GM19043 (cell line): Measurements from ENCODE around the gene ALDH1A2.
"Not testable (repeated sequence)": the region's sequence is repeated elsewhere in the genome, so short reads cannot be mapped to it uniquely, and the experiment has no call there.

ENCODE experiments used
- ATAC-seq: cut with Tn5 transposase; IDR thresholded peaks from one replicate; pipeline ENCODE4 v1.9.1; 2021; ENCODE audit warnings: low read depth; ENCODE audit not compliant: unreplicated experiment

ALDH1A2 gene

DNA sequence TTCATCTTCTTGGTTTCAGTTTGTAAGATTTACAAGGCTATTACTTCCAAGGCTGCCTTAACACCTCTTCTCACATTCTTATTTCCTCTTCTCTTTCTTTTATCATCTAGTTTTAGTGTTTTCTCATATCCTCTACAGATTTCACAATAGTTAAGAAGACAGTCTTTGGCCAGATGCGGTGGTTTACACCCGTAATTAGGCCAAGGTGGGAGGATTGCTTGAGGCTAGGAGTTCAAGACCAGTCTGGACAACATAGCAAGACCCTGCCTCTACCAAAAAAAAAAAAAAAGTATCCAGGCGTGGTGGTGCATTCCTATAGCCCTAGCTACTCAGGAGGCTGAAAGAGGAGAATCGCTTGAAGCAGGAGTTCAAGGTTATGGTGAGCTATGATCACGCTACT lies 3.5 kb upstream of the ALDH1A2 start:
- ATAC-seq: no peak

DNA sequence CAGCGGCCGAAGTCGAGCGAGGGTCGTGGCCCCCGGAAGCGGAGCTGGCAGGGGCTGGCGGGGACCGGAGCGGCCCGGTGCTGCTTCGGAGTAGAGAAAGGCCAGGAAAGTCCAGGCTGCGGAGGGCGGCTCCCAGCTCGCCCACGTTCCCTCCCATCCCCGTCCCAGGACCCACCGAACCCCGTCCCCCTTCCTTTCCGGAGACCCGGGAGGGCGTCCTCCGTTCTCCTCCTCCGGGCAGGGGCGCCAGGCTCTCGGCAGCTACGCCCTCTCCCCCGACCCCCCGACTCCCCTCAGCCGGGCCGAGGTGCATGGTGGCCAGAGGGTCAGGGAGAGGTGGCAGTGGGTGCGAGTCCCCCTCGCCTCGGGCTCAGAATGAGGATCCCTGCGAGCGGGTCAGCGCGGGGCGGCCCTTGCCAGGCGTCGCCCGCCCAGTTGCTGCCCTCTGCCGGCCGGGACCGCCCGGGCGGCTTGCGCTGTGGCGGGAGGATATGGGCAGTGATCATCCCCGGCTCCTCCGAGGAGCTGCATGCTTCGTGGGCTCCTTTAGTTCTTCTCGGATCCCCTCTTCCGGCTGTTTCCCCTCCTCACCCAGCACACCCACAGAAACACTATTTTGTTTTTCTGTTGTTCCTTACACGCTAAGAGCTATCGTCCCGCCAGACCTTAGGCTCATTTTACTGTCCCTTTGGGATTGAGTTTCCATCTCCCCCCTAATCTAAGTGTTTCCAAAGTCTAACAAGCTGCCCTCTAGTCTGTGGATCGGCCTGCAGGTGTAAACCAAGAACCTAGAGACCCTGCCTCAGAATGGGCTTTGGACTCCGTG lies 744 bp upstream of the ALDH1A2 start:
- ATAC-seq: no peak

DNA sequence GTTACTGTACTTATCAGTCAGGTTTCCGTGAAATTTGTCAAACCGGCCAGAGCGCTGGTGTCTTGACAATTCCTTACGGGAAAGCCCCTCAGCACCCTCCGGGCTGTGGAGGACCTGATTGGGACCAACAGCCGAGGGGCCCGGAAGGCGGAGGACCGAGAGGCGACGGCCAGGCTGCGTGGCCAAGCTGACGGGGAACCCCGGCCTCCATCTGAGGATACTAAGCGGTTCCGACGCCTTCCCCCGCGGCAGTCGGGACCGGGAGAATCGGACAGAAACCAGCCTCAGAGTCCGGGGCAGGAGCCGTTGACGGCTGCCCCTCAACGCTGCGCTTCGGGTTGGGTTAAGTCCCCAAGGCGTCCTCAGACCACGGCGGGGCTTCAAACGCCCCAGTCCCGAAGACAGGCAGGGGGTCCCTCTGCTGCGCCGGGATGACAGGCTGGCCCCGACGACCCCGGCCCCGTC lies 499 bp downstream of the ALDH1A2 start:
- ATAC-seq: no peak

DNA sequence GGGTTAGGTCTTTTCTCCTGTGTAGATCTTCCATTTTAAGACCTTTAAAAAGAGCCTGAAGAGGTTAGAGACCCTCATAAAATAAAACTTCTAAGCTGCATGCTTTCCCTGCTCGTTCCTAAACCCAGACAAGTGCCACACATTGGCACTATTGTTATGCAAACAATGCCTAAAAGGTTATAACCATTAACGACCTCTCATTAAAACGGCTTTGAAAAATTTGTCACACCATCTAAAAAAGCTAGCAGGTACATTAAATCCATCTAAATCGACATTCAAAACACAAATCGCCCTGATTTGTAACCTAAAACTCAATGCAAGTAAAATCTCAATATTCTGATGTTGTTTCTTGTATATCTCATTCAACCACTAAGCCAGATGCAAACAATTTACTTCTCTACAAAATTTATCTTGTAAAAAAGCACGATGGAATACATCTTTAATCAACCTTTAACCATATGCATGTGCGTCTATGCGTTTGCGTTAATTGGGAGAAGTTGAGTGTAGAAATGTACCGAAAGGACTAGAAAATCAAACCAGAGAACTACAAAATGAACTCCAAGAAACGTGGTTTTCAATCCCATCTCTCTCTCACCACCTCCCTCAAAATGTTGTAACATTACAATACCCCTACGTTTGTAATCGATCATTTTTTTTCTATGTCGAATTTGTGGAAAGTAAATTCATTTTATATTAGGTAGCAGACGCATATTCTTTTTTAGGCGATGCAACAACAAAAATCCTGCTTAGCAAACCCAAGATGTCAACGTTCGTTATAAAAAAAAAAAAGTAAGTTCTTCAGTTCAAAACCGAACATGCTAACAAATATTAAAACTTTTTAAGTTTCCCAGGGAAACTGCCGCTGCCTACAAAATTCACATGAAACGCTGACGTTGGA lies 1.2 kb downstream of the ALDH1A2 start:
- no peak for ATAC-seq

DNA sequence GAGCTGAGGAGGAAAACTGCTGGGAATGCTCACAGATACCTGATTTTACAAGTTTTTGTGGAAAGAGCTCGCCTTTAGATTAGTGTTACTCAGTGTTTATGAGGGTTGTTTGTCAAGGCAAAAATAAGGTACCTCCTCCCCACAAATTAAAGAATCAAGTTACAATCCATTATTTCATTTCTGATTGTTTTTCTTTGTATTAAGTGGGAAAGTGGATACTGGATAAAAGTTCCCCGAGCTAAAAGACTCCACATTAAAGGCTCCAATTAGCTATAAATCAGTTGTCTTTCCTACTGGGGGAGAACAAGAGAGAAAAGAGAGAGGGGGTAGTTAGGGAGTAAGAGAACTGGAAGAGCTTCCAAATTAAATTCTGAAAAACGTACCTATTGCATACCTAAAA lies 1.9 kb downstream of the ALDH1A2 start:
- no peak for ATAC-seq

DNA sequence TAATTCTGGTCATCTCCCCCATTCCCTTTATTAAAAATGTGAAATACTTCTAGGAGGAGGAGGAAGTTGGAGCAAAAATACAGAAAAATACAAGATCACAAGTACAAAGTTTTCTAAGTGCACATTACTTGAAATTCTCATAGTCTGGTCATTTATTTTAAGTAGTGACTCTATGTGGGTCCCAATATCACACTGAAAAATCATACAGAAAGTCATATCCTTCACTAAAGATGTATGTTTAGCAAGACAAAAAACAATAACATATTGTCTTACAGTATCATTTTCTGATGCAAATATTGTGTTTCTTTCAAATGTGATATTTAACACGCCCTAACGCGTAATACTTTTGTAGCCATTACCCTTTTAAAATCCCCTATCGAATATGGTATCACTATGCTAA lies 2.5 kb downstream of the ALDH1A2 start:
- no peak for ATAC-seq

DNA sequence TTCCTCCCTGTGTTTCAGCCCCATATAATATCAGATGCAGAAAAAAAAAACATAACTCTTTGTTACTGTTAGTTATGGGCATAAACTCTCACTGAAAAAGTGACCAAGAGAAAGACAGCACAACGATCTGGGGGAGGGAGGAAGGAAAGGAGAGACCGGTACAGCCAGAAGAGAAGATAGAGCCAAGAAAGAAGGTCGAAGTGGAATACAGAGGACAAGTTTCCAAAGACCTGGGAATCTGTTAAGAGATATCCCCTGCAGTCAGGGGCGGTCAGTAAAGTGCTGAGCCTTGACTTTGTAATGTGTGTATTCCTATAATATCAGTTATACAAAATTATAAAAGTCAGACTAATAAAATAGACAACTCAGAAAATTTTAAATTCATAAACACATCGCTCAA lies 3.3 kb downstream of the ALDH1A2 start:
- no peak for ATAC-seq

DNA sequence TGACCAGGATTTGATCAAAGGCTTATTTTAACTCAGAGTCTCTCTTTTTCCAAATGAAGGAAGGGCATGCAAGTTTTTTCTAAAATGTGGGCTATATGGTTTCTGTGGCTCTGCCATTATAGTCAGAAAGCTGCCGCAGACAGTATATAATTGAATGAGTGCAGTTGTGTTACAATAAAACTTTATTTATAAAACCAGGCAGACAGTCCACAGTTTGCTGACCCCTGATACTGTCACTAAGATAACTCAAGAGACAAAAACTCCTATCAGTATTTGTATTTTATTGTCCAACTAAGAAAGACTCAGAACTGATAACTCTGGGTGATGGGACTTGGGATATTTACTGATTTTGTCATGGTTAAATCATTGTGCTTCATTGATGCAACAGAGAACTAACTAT lies 4.9 kb downstream of the ALDH1A2 start:
- ATAC-seq: no peak

DNA sequence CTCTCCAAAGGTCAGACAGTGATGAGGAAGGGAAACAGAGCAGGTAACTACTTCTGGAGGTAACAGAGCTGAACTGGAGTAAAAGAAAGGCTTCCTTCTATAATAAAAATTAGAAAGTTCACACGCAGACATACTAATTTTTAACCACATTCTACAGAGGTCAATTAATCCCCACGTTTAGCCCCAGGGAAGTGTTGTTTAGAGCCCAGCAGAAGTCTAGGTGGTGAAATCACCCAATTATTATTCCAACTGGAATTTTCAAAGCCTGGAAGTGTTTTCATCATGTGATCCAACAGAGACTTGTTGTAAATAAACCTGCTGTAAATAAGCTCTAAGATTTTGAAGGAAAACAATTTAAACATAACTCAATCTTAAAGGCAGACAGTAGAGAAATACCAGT lies 6.8 kb downstream of the ALDH1A2 start:
- ATAC-seq: no peak

DNA sequence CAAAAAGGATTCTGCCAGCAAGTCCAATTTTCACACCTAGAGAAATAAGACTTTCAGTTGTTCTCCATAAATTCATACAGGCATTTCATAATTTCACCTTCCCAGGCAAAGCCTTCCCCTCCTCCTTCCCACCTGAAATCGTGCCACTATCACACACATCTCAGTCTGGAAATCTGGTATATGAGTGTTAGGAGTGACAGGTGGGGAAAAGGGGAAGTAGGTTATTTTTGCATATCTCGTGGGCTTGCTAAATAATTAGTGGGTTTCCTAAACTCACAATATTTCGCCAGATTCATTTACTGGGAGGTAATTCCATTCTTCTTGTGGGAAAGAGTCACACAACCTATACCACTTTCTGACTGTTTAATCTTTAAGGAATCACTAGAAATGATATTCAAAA lies 7.4 kb downstream of the ALDH1A2 start:
- no peak for ATAC-seq

DNA sequence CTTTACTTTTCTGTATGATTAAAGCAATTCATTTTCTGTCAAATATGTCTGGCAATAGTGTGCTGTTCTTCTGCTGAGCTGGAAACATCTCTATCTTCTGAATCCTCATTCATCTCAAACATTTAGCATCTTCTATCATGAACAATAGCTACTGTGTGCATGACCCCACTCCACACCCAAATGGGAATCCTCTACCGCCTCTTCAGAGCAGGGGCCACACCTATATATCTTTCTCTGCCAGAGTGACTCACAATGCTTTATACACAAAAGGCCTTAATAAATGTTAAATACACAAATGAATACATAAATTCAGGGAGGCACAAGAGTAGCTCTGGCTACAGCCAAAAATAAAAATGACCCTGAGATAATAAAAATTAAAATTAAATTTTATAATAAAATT lies 8.0 kb downstream of the ALDH1A2 start:
- ATAC-seq: no peak

DNA sequence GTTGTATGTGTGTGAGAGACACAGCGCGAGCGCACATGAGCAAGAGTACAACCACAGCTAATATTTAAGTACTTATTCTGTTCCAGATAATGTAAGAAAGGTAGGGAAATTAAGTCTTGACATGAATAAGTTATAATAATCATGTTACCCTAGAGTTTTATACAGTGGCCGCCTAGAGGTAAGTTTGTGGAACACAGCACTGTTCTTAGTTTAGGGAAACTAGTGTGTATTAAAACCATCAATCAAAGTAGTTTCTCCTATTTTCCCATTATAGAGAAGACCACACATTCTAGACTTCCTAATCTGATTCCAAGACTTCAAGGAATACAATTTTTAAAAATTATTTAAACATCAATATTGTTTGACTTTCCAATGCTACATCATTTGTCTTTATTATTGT lies 9.5 kb downstream of the ALDH1A2 start:
- no peak for ATAC-seq

DNA sequence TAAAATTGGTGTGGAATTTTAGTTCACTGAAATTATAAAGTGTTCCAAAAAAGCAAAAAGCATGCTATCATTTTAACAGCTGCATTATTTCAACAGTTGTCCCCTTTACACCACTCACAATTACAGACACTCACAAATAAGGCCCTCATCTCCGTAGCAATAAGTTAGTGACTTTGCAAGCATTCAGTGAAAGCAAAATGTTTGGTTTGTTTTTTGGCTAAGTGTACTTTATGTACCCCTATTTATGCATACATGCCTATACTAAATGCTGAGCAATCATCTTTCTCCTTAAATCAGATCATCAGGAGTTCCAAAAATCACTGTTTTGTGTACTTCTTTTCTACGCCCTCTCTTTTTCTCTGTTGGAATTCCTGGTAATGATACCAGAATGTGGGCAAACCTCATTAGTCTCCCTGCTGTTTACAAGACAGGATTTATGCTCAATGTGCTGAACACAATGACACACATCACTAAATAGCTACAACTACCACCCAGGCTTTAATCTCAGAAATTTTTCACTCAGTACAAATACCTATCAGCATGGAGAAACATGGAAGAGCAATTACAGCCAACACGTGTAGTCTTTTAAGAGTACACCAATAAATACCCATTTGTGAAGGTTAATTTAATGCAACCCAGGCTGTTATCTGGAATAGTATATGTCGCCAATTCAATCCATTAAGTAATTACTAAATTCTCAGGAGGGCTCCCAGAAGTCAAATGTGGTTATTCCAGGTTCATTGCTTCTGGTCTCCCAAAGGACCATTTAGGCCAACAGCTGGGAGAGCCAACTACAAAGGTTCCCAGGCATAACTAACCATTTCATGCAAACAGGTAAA lies 12.0 kb downstream of the ALDH1A2 start:
- ATAC-seq: no peak

DNA sequence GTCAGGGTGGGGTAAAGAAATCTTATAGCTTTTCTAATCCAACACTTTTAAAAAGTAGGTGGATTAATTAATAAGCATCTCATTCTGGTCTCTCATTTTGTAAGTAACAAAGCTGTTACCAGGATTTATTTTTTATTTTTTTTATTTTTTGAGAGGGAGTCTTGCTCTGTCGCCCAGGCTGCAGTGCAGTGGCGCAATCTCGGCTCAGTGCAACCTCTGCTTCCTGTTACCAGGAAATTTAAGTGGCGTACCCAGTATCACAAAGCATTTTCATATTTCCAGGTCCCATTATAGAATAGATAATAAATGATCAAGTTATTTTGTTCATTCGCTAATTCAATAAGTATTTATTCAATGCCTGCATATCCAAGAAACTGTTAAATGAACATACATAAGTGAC lies 13.2 kb downstream of the ALDH1A2 start:
- ATAC-seq: no peak

DNA sequence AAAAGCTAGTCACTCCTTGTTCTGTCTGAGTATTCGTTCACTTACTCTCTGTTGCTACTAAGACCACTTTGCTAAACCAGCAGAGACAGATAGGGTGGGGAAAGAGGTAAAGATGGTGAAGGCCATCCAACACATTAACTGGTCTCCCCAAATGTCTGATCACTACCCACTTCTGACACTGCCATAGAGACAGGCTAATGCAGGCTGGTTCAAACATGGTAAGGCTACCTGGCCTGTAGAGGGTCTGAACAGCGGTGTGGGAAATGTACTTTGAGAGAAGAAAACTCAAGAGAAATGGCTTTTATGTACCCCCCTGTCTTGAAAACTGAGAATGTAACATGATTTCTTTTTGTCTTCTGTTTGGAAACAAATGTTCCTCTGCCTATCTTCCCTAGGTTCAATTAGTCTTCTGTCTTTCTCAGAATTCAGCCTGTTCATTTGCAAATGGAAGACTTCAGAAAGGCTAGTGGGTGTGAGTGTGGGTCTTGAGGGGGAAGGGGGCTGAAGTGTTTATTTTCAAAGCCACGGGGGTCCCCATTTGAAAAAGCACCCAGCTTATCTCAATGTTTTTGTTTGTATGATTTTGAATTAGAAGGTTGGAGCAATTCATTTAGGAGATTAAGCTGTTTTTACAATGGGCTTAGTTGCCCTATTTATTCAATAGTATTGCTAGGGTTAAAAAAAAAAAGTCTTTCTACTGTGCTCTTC lies 15.8 kb downstream of the ALDH1A2 start:
- ATAC-seq: no peak

DNA sequence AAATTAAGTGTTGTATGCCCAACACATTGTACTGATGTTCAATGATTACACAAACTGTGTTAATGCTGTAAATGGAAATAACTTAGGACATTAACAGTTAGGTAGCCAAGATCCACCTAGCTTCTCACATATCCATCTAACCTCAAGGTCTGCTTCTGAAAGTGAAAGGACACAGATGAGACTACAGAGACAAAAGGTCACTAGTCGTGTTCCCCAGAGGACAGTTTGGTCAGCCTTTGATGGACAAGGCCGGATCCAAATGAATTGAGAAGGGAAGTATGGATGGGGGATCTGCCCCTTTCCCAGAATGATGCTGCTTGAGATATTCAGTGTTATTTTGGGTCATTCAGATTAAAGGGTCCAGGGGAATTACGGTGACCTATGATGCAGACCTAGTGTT lies 17.2 kb downstream of the ALDH1A2 start:
- ATAC-seq: no peak

DNA sequence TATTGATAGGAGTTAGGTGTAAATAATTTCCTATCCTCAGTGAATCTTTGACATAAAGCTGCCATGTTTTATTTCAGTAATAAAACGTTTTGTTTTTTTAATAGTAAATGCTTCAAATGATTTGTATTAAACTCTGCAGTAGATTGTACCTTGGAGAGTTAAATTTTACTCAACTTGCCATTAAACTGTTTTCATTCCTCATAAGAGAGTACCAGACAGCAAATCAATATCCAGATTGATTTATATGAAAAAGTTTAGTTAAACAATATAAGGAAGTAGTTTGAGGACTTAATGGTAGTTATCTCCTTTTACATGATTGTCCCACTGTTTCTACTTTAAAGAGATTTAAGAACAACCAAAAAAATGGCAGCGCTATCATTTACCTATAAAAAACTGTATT lies 18.4 kb downstream of the ALDH1A2 start:
- no peak for ATAC-seq

DNA sequence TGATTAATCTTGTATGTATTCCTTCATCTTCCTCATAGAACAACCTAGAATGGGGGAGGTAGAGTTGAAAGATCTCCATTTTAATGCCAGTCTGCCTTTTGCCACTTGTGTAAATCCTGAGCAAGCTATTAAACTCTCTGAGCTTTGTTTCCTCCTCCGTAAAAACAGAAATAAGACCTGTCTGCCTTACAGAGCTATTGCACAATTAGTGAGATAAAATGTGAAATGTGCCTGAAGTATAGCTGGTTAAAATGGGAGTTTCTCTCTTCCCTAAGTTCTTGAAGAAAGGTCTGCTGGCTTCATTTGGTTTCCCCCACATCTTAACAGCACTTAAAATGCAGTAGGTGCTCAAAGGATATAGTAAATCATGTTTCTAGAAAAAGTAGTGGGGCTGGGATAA lies 19.0 kb downstream of the ALDH1A2 start:
- ATAC-seq: no peak

DNA sequence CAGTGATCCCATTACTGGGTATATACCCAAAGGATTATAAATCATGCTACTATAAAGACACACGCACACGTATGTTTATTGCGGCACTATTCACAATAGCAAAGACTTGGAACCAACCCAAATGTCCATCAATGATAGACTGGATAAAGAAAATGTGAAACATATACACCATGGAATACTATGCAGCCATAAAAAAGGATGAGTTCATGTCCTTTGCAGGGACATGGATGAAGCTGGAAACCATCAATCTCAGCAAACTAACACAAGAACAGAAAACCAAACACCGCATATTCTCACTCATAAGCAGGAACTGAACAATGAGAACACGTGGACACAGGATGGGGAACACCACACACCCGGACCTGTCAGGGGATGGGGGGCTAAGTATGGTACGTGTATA lies 20.1 kb downstream of the ALDH1A2 start:
- not testable (repeated sequence) for ATAC-seq

DNA sequence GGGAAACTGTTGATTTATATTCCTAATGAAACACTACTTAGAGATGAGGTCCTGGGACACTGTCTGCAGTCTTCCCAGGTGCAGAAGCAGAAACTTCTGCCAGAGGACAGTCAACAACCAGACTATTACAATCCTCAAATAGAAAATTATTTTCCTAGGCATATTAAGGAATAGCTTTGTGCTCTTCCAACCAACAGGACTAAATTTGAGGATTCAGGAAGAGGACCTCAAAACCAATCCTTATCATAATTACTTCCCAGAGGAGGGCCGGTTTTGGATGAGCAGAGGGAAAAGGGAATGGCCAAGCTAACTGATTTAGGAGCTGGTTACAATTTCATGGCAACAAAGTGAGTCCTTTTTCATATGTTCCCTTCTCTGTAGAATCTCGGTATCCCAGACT lies 21.0 kb downstream of the ALDH1A2 start:
- no peak for ATAC-seq
